NT2/D1 (cell line): ENCODE measurements around the gene PTPRT.

ENCODE experiments used
- YY1 ChIP-seq: IDR thresholded peaks from 2 replicates; pipeline ENCODE4 v1.6.1; 2011; ENCODE audit not compliant: insufficient read length, insufficient read depth
- ZNF274 ChIP-seq: IDR thresholded peaks from 2 replicates; pipeline ENCODE4 v1.6.1; 2011; ENCODE audit warnings: mild to moderate bottlenecking, low read depth, low read length

DNA sequence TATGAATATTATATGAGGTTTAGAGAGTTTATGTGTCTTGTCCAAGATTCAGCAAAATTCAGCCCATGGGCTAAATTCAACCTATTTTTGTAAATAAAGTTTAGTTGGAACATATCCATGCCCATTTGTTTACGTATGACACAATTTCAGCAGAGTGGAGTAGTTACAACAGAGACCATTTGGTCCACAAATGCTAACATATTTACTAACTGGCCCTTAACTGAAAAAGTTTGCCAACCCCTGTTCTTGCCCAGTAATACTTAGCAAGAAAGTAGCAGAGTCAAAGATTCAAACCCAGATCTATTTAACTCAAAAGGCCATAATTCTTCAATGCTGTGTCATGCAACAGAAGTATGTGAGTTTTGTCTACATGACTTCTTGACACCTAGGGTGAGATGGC lies 561.0 kb downstream of the PTPRT start:
- TF ChIP-seq YY1 (no peak), ZNF274 (no peak)
